ENCODE data around the gene HDGFL3. TPM values are rescaled to one million over a fixed set of nuclear protein-coding genes. Genes with fewer than 3 reads are reported as not detected.
A peak's percentile ranks its signal among the peaks of the same experiment; 100 is the strongest.

HDGFL3 gene
- total RNA-seq, 4 donors from 2014 or later, result 1.00 to 7.1 (median 4.1) TPM

DNA sequence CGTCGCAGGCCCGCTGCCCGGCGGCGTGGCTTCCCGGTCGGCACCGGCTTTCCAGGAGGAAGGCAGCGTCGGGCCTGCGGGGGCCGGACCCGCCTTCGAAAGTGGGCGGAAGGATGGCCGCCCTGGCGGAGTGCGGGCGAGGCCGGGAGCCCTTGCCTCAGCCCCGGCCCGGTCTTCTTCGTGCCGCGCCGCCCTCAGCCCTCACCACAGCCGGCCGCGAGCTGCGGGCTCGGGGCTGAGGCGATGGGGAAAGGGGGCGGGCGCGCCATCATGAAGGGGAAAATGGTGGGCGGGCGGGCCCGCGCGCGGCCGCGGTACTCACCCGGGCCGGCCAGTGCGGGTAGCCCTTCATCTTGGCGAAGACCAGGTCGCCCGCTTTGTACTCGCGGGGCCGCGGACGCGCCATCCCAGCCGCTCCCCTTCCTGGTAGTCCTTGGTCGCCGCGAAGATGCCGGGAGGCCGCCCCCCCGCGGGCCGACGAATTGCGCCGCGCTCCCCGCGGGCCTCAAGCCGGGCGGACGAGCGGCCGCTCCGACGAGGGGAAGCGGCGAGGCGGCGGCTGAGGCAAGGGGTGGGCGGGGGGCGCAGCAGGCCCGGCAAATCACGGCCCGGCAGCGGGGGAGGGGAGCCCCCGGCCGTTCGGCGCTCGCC, 489 bp downstream of the HDGFL3 start:
- H3K36me3 ChIP-seq, result no peaks in the 10 kb centered on the region
- DNase-seq (no peak), ATAC-seq (peak; percentile 28 to 49)
- peak overlapping the region; percentile 65 to 91 (median 75) for H3K4me3 ChIP-seq
- peaks cover 10 to 27% (median 23%) of the 10 kb centered on the region in 3 donors for H3K27me3 ChIP-seq
- in situ Hi-C loops (cut with MboI; ENCODE audit: low sequenced_read_pairs in 4 of 4), result no loop called here
- intact Hi-C loops (cut with DNase I; ENCODE audit: low total_unique reads), result loop anchor here (5.0 kb wide), 1 partner anchor 195 kb away; the partner anchor contains the start of gene C15orf40
- H3K9me3 ChIP-seq, result no peaks in the 10 kb centered on the region
- peaks cover 7 to 9% of the 10 kb centered on the region in 2 donors for H3K4me1 ChIP-seq
- TF ChIP-seq POLR2A (IDR thresholded peaks at IDR 0.05) (peak; percentile 6 to 16), CTCF (IDR thresholded peaks at IDR 0.05 in 4 of 5, conservative IDR thresholded peaks at IDR 0.05 in 1 of 5) (no peak)
- peak overlapping the region; percentile 65 to 79 (median 76) for H3K27ac ChIP-seq

DNA sequence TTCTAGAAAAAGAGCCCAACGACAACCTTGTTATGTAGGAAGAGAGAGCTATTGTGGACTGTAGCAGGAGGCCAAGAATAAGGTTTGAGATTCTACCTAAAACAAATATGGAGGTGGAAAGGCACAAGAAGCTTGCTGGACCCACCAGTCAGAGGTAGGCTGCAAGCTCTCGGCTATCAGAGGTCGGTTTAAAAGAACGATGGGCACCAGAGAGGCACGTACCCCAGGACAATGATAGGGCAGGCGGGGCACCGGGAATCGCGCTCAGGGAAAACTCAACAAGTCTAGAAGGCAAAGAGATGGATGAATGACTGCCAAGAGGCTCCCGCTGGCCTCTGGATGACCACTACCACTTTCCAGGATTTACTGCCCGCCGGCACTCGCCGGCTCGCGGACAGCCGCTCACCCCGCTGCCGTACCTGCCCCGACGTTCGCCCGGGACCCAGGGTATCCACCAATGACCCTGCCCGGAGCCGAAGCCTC, 1.1 kb downstream of the HDGFL3 start:
- no peaks in the 10 kb centered on the region for H3K9me3 ChIP-seq
- no peaks in the 10 kb centered on the region for H3K36me3 ChIP-seq
- H3K27me3 ChIP-seq, result peaks cover 10 to 27% (median 23%) of the 10 kb centered on the region in 3 donors
- DNase-seq (no peak), ATAC-seq (no peak)
- peak overlapping the region; percentile 65 to 79 (median 76) for H3K27ac ChIP-seq
- in situ Hi-C loops (cut with MboI; ENCODE audit: low sequenced_read_pairs in 4 of 4) (no loop called here), intact Hi-C loops (cut with DNase I; ENCODE audit: low total_unique reads) (loop anchor here (5.0 kb wide), 1 partner anchor 194 kb away; the partner anchor contains the start of gene C15orf40)
- H3K4me3 ChIP-seq, result peak overlapping the region; percentile 65 to 91 (median 75)
- H3K4me1 ChIP-seq, result peaks cover 7 to 9% of the 10 kb centered on the region in 2 donors
- TF ChIP-seq CTCF (IDR thresholded peaks at IDR 0.05 in 4 of 5, conservative IDR thresholded peaks at IDR 0.05 in 1 of 5), result no peak
- no peak for TF ChIP-seq POLR2A (IDR thresholded peaks at IDR 0.05)

DNA sequence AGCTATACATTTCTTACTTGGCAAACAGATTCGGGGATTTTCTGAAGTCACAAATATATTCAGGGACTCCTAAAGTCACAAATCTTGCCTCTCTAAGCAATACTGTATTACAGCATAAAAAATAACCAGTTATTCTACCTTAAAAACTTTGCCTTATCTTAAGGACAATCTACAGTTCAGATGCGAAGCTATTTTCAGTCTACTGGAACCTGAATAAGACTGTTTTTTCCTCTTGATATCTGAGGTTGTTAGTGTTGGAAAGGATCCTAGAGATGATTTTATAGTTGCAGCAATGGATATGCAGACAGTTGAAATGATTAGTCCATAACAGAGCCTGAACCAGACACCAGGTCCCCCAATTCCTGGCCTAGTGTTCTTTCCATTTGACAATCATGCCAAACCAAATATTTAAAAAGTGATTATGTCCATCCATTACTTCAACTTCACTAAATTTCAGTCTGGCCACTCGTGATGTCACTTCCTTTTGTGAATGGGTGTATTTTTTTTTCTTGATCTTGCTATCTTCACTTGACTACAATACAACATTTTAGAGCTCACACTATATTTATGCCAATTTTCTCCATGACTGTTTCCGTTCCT, 1.8 kb downstream of the HDGFL3 start:
- Histone ChIP-seq H3K4me3 (peak overlapping the region in 3 of 4 donors; percentile 65 to 77 (median 73)), H3K4me1 (peaks cover 7 to 9% of the 10 kb centered on the region in 2 donors), H3K36me3 (no peaks in the 10 kb centered on the region), H3K27me3 (peaks cover 10 to 27% (median 23%) of the 10 kb centered on the region in 3 donors), H3K27ac (peak overlapping the region in 2 of 4 donors; percentile 74 to 79), H3K9me3 (no peaks in the 10 kb centered on the region)
- ATAC-seq, result no peak
- intact Hi-C loops (cut with DNase I; ENCODE audit: low total_unique reads), result loop anchor here (5.0 kb wide), 1 partner anchor 194 kb away; the partner anchor contains the start of gene C15orf40
- TF ChIP-seq POLR2A (IDR thresholded peaks at IDR 0.05) (no peak), CTCF (IDR thresholded peaks at IDR 0.05 in 4 of 5, conservative IDR thresholded peaks at IDR 0.05 in 1 of 5) (no peak)
- DNase-seq, result no peak
- in situ Hi-C loops (cut with MboI; ENCODE audit: low sequenced_read_pairs in 4 of 4), result no loop called here

- H3K9me3 ChIP-seq, result no peaks in the 10 kb centered on the region
- intact Hi-C loops (cut with DNase I; ENCODE audit: low total_unique reads) (loop anchor here (5.0 kb wide), 1 partner anchor 192 kb away; the partner anchor contains the start of gene C15orf40), in situ Hi-C loops (cut with MboI; ENCODE audit: low sequenced_read_pairs in 4 of 4) (no loop called here)
- no peak overlapping the region for H3K4me3 ChIP-seq
- DNase-seq (no peak), ATAC-seq (no peak)
- no peaks in the 10 kb centered on the region for H3K36me3 ChIP-seq
- peaks cover 10 to 27% (median 23%) of the 10 kb centered on the region in 3 donors for H3K27me3 ChIP-seq
- TF ChIP-seq CTCF (IDR thresholded peaks at IDR 0.05 in 4 of 5, conservative IDR thresholded peaks at IDR 0.05 in 1 of 5) (no peak), POLR2A (IDR thresholded peaks at IDR 0.05) (no peak)
- H3K4me1 ChIP-seq, result peaks cover 7 to 9% of the 10 kb centered on the region in 2 donors
- H3K27ac ChIP-seq, result no peak overlapping the region
These were observed 2.9 kb downstream of the HDGFL3 start for GRCh38 chr15:83204697-83205096.
